Measurements from ENCODE around the gene C17orf113.
A peak's percentile ranks its signal among the peaks of the same experiment; 100 is the strongest.

Gene C17orf113

GRCh38 chr17:42040818-42041217 lies 9.6 kb downstream of the C17orf113 start:
- Mint-ChIP-seq H3K4me1 (no peaks in the 10 kb centered on the region), H3K27ac (no peak overlapping the region), H3K9me3 (no peaks in the 10 kb centered on the region), H3K4me3 (no peak overlapping the region), H3K27me3 (ENCODE audit: low read depth) (no peaks in the 10 kb centered on the region), H3K36me3 (ENCODE audit: low read depth) (no peaks in the 10 kb centered on the region)
- no peak for TF ChIP-seq CTCF (IDR thresholded peaks at IDR 0.05; ENCODE audit: unreplicated experiment in 3 of 3)

- no peaks in the 10 kb centered on the region for H3K9me3 Mint-ChIP-seq
- no peaks in the 10 kb centered on the region for H3K27me3 Mint-ChIP-seq (ENCODE audit: low read depth)
- no peaks in the 10 kb centered on the region for H3K36me3 Mint-ChIP-seq (ENCODE audit: low read depth)
- no peaks in the 10 kb centered on the region for H3K4me1 Mint-ChIP-seq
- no peak overlapping the region for H3K4me3 Mint-ChIP-seq
- H3K27ac Mint-ChIP-seq, result no peak overlapping the region
- TF ChIP-seq CTCF (IDR thresholded peaks at IDR 0.05; ENCODE audit: unreplicated experiment in 3 of 3), result no peak
These were observed 10.3 kb downstream of the C17orf113 start for GRCh38 chr17:42039794-42040763.

- Mint-ChIP-seq H3K36me3 (ENCODE audit: low read depth) (no peaks in the 10 kb centered on the region), H3K4me1 (no peaks in the 10 kb centered on the region), H3K27ac (no peak overlapping the region), H3K9me3 (no peaks in the 10 kb centered on the region), H3K27me3 (ENCODE audit: low read depth) (no peaks in the 10 kb centered on the region), H3K4me3 (no peak overlapping the region)
- TF ChIP-seq CTCF (IDR thresholded peaks at IDR 0.05; ENCODE audit: unreplicated experiment in 3 of 3), result no peak
These were observed 12.0 kb downstream of the C17orf113 start for GRCh38 chr17:42038221-42038973.

- peak overlapping the region in 1 of 3 experiments; percentile 46 for H3K27ac Mint-ChIP-seq
- H3K4me3 Mint-ChIP-seq, result no peak overlapping the region
- H3K36me3 Mint-ChIP-seq (ENCODE audit: low read depth), result no peaks in the 10 kb centered on the region
- no peak for TF ChIP-seq CTCF (IDR thresholded peaks at IDR 0.05; ENCODE audit: unreplicated experiment in 3 of 3)
- H3K9me3 Mint-ChIP-seq, result no peaks in the 10 kb centered on the region
- peaks cover 4% of the 10 kb centered on the region for H3K4me1 Mint-ChIP-seq
- no peaks in the 10 kb centered on the region for H3K27me3 Mint-ChIP-seq (ENCODE audit: low read depth)
These were observed 16.3 kb downstream of the C17orf113 start for GRCh38 chr17:42034059-42034458.

GRCh38 chr17:42031584-42031983 lies 18.8 kb downstream of the C17orf113 start:
- Mint-ChIP-seq H3K9me3 (no peaks in the 10 kb centered on the region), H3K27ac (no peak overlapping the region), H3K4me1 (peaks cover 26% of the 10 kb centered on the region), H3K27me3 (ENCODE audit: low read depth) (no peaks in the 10 kb centered on the region), H3K36me3 (ENCODE audit: low read depth) (no peaks in the 10 kb centered on the region), H3K4me3 (no peak overlapping the region)
- no peak for TF ChIP-seq CTCF (IDR thresholded peaks at IDR 0.05; ENCODE audit: unreplicated experiment in 3 of 3)

Data from nephron (organoid).